Measurements from ENCODE around the gene UBAC2.

The UBAC2 gene

DNA sequence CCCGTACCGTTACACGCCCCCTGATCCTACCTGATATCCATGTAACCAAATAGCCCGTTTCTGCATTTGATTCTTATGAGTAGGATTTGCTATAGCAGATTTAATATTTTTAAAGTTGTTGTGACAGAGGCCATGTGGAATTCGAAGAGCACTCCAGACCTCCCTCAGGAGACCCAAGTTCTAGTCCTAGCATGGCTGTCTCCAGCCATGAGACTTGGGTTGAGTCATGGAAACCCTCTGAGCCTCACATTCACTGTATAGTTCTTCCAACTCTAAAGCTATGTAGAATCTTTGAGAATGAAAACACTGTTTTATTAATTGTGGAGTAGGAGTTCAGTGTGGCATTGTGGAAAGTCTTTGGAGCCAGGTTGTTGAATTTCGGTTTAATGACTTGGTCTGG is 114.5 kb downstream of the UBAC2 start:
- ChIA-PET POLR2A (no interaction called here), CTCF (interaction anchor here (1.0 to 1.8 kb wide), 3 partner anchors 12 to 122 kb away, joined by 3 to 5 read pairs (median 4); no protein-coding TSS in a partner anchor)
- TF ChIP-seq, protein P1, sequence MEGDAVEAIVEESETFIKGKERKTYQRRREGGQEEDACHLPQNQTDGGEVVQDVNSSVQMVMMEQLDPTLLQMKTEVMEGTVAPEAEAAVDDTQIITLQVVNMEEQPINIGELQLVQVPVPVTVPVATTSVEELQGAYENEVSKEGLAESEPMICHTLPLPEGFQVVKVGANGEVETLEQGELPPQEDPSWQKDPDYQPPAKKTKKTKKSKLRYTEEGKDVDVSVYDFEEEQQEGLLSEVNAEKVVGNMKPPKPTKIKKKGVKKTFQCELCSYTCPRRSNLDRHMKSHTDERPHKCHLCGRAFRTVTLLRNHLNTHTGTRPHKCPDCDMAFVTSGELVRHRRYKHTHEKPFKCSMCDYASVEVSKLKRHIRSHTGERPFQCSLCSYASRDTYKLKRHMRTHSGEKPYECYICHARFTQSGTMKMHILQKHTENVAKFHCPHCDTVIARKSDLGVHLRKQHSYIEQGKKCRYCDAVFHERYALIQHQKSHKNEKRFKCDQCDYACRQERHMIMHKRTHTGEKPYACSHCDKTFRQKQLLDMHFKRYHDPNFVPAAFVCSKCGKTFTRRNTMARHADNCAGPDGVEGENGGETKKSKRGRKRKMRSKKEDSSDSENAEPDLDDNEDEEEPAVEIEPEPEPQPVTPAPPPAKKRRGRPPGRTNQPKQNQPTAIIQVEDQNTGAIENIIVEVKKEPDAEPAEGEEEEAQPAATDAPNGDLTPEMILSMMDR (IDR thresholded peaks at IDR 0.05; ENCODE audit: control extremely low read depth, extremely low read depth, low read depth, missing control alignments): no peak
- DNase-seq (ENCODE audit: extremely low spot score): no peak

DNA sequence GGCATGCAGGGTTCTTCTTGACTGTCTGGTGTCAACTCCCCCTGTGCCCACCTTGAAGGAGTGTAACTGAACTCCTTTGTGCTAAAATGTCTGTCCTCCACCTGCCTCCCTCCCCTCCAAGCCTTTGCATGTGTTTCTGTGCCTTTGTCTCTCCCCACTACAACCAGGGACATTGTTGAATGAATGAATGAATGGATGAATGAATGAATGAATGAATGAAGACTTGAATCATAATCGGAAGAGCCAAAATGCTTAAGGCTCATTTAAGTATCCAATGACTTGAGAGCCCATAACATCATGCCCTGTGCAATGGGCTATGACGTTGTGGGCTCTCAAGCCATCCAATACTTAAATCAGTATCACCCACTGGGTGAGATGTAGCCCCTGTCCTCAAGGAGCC is 115.6 kb downstream of the UBAC2 start:
- DNase-seq (ENCODE audit: extremely low spot score): no peak
- TF ChIP-seq, protein P1 (IDR thresholded peaks at IDR 0.05; ENCODE audit: control extremely low read depth, extremely low read depth, low read depth, missing control alignments): no peak
- ChIA-PET POLR2A (no interaction called here), CTCF (interaction anchor here (1.0 to 1.8 kb wide), 3 partner anchors 13 to 121 kb away, joined by 3 to 5 read pairs (median 4); no protein-coding TSS in a partner anchor)

DNA sequence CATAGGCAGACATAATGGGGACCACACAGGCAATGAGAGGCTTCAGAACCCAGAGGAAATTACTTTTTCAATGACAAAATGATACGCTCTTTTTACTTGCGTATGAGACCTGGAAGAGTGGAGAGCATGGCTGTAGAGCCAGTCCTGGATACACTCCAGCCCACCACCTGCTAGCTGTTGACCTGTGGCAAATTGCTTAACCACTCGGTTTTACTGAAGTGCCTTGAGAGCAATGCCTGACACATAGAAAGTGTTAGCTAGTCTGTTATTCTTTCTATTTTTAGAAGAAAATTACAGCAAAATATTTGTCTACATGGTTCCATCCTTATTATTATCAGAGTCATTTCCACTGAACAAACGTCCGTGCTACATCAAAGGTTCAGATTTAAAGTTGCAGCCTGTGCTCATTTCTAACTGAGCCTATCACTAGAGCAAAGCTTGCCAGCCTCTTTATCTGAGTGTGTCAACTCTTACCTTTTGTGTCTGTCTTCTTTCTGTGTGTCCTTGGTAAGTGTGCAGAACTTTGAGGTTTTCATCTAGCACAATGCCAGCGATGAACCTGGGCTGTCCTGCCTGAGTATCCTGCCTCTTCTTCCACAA is 116.1 kb downstream of the UBAC2 start:
- DNase-seq (ENCODE audit: extremely low spot score): no peak
- CTCF ChIA-PET: no interaction called here
- POLR2A ChIA-PET: no interaction called here
- TF ChIP-seq, protein P1 (IDR thresholded peaks at IDR 0.05; ENCODE audit: control extremely low read depth, extremely low read depth, low read depth, missing control alignments): no peak

DNA sequence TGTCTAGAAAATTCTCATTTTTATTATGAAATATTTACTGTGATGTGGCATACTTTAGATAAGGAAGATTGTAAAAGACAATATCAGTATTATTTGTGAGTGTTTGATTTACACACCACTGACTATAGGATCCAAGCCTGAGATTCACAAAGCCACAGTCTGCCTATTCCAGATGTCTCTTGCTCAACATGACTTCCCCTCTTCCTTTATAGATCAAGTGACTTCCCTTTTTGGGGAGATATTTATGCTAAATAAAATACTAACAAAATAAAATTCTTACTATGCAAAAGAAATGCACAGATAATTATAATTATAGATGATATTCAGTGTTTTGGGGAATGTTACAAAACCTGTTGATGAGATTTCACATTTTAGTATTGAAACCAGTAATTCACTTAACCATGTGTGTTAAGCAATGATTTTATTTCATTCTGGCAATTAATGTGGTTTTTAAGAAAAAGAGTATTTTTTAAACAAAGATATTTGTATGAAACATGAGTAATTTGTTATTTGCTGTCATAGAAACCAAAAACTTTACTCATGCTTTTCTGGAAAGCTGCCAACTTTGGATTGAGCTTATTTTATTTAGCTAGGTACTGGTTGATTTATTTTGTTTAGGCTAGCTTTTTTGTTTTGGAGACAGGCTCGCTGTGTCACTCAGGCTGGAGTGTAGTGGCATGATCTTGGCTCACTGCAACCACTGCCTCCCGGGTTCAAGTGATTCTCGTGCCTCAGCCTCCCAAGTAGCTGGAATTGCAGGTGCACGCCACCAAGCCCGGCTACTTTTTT is 120.2 kb downstream of the UBAC2 start:
- CTCF ChIA-PET: interaction anchor here (1.0 to 1.8 kb wide), 5 partner anchors 8 to 113 kb away, joined by 3 to 8 read pairs (median 3); no protein-coding TSS in a partner anchor
- TF ChIP-seq, protein P1 (IDR thresholded peaks at IDR 0.05; ENCODE audit: control extremely low read depth, extremely low read depth, low read depth, missing control alignments): no peak
- no peak for DNase-seq (ENCODE audit: extremely low spot score)
- POLR2A ChIA-PET: interaction anchor here (1.3 kb wide), 1 partner anchor 8 kb away, joined by 4 read pairs; no protein-coding TSS in a partner anchor

DNA sequence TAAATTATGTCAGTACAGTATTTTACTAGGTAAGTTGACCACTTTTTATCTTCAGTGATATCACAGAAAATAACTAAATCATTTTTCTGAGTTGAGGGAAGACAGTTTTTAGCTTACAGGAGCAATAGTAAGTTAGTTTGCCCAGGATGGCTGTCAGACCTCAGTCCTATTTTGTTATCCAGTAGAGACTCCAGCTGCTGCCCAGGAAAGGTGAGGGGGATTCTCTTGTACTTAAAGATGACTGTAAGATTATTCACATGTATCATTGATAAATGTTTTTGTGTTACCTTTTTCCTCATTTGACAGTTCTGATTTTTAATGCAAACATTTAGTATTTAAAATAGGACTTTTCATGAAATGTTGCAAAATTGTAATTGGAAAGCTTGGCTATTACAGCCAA is 121.1 kb downstream of the UBAC2 start:
- CTCF ChIA-PET: interaction anchor here (0.9 to 1.9 kb wide), 13 partner anchors 8 to 115 kb away, joined by 3 to 8 read pairs (median 3); partner anchors contain the start of gene GPR183

More for the DNA sequence above, 121.1 kb downstream of the UBAC2 start:
- no peak for DNase-seq (ENCODE audit: extremely low spot score)
- POLR2A ChIA-PET: interaction anchor here (1.3 kb wide), 1 partner anchor 9 kb away, joined by 4 read pairs; no protein-coding TSS in a partner anchor
- TF ChIP-seq, protein P1 (IDR thresholded peaks at IDR 0.05; ENCODE audit: control extremely low read depth, extremely low read depth, low read depth, missing control alignments): no peak
